NCI-H2029 (cell line): ENCODE results near the gene WASF2.
"Not testable (repeated sequence)": the region's sequence is repeated elsewhere in the genome, so short reads cannot be mapped to it uniquely, and the experiment has no call there.

Experiments
- DNase-seq: peaks from one replicate; lab custom pipeline; 2025; lab: John Stamatoyannopoulos, UW

Gene WASF2

GRCh38 chr1:27397749-27398148 is 92.2 kb downstream of the WASF2 start:
- DNase-seq: no peak

- no peak for DNase-seq
These were observed 92.9 kb downstream of the WASF2 start for GRCh38 chr1:27397110-27397509.

DNA sequence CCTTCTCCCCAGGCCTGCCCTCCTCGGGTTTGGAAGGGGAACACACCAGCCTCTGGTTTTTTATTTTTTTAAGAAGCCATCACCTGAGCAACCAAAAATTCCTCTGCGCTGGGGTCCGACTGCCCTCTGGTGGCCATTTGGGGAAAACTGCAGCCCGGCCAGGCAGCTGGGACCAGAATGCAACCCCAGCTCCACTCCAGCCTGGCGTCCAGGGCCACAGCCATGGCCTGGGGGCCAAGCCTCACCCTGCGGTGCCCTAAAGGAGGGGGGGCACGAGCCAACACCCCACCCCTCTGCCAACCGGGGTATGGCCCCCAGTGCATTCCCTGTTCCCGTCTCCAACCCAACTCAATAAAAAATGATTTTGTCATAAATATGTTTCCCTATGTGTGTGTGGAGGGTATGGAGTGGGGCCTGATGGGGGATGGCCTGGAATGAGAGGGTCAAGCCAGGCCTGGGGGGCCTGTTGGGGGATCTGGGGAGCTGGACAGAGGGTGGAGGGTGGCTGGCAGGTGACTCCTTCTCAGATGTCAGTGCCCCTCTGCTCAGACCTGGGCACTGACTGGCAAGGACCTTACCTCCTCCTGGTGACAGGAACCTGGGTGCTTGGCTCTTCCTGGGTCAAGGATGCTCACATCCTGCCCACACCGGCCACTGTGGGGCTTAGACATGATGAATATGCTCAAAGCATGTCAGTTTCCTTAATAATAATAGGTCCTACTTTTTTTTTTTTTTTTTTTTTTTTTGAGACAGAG is 94.3 kb downstream of the WASF2 start:
- peak; percentile 52 for DNase-seq

DNA sequence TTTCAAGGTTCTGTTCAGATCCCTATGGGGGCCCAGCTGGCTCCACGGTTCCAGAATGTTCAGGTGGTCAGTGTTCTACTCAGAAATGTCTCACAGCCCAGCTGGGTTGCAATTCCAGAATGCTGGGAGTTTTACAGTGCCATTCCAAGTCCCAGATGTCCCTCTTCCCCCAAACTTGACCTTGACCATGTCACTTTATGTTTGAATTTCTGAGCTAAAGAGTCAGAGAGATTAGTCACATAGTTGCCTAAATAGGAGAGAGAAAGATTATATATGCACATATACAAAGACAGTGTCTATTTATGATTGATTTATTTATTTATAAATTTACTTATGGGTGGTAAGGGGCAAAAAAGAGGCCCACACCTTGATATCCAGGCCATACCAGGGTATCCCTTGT is 95.0 kb downstream of the WASF2 start:
- no peak for DNase-seq

DNA sequence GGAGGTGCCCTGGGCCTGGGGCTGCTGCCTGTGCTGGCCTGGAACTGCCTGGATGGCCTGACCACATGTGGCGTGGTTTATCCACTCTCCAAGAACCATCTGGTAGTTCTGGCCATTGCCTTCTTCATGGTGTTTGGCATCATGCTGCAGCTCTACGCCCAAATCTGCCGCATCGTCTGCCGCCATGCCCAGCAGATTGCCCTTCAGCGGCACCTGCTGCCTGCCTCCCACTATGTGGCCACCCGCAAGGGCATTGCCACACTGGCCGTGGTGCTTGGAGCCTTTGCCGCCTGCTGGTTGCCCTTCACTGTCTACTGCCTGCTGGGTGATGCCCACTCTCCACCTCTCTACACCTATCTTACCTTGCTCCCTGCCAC is 95.7 kb downstream of the WASF2 start:
- no peak for DNase-seq

- no peak for DNase-seq
These were observed 96.2 kb downstream of the WASF2 start for GRCh38 chr1:27393641-27394281.

DNA sequence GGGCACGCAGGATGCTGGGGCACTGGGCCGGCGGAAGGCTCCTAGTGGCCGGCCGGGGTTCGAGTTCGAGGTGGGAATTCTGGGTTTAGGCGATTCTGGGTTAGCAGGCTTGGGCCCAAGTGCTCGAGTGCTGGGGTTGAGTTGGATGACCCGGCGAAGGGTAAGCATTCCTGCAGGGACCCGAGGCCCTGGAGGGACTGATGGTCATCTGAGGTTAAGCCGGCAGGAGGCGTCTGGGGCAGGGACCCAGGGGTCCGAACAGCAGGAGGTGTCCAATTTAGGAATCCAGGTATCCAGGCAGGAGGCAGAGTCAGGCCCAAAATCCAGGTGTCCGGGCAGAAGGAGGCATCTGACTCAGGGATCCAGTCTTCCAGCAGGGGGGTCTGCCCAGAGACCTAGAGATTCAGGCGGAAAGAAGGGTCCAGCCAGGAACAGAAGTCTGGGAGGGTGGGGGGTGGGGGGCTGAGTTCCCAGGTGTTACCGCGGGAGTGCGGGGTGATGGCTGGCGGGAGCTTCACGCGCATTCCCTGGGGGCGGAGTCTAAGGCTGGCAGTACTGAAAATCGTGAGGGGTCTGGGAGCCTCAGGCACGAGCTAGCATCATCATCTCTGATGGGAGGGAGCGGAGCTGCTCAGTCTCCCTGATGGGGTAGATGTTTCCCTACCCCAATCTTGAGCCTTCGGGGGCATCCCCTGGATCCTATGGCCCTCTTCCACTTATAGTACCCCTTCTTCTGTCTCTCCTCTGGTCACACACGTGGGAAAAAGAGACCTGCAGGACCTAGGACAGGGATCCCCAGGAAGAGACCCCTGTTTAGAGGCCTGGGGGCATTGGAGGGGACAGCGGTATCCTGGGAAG is 97.0 kb downstream of the WASF2 start:
- no peak for DNase-seq

GRCh38 chr1:27392096-27392777 is 97.7 kb downstream of the WASF2 start, which contains the start of gene GPR3:
Gene GPR3 (plus strand): TSS chr1:27392622. CDS start chr1:27393799, 1,177 bp downstream.
- peak; percentile 80 for DNase-seq

DNA sequence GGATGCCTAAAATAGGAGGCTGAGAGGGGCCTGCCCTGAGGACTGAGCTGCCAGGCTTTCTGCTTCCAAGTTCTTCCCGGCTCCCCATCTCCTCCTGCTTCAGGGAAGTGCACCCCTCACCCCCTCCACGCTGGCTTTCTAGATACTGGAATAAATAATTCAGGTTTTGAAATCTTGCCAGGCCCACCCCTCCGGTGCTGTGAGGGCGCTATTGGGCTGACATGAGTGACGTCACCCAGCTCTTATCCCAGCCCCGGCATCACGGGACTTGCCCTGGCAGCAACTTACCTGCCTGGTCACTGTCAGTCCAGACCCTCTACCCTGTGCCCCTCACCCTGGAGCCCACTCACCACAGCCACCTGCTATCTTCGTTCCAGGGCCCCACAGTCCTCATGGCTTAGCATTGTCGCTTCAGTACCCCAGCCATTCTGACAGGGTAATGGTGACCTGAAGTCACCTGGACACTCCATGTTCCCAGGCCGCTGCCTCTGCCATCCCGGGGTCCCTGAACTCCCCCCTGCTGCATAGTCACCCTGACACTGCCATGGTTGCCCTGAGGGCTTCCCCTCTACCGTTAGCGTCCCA is 98.4 kb downstream of the WASF2 start:
- peak; percentile 45 for DNase-seq

DNA sequence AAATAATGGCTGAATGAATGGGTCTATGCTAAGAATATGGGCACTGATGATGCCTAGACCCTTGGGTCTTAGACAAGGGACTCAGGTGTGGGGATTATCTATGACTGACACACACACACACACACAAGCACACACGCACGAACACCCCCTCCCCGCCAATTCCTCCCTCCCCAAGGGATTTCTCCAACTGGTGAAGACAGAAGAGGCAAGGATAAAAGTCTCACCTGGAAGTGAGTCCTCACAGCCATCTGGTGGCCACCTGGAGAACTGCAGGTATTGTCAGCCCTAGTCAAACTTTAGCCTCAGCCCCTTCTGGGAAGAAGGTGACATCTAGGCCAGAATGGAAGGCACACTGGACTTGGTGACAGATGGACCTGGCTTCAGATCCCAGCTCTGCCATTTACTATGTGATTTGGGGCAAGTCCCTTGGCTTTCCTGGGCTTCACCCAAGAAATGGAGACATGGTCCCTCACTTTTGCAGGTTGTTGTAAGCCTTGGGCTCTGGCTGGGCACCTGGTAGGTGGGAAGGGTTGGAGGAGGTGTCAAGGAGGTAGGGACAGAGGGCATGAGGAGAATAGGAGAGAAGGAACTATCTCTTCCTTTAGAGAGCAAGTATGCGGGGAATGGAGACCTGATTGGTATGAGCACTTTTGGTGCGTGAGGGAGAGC is 101.5 kb downstream of the WASF2 start:
- DNase-seq: peak; percentile 31

- not testable (repeated sequence) for DNase-seq
These were observed 105.2 kb downstream of the WASF2 start for GRCh38 chr1:27384797-27385196.

DNA sequence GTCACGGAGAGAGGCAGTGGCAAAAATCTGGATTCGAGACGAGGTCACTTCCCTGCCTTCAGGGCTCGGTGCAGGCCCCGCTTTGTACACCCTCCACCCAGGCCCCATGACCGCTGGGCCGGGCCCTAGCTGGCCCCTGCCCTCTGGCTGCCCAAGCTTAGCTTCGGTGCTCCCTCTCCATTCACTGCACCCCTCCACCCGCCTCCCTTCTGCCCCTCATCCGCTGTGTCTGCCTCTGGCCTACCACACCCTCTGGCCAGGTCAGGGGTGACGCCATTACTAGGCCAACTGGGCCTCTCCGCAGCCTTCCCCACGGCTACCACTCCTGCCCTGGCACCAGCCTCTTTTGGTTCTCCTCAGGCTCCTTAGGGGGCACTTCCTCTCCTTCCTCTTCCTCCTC is 106.3 kb downstream of the WASF2 start:
- DNase-seq: no peak

DNA sequence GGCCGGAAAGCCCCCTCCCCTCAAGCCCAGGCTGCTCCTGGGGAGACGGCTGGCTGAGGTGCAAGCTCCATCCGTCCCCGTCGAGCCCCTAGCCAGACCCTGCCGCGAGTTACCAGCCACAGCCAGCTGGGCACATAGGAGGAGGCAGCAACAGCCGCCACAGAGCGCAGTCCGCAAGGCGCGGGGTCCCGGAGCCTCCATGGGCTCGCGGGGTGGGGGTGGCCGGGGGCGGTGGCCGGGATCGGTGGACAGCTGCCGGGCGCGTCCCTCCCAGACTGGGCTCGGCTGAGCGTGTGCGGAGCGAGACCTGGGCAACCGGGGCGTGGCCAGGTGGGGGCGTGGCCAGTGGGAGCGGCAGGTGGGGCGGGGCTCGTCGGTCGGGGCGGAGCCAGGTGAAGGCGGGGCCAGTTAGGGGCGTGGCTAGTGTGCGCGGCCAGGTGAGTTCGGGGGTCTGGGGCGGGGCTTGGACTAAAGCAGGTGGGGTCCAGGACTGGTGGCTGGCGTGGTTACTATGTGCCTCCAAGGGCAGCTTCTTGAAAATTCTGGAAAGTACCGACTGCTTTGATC is 106.8 kb downstream of the WASF2 start, which contains the start of gene CD164L2:
CD164L2 (minus strand) TSS at position 295 of the 567 bp plus-strand sequence; CDS start at position 201, 94 bp downstream.
- peak; percentile 54 for DNase-seq

GRCh38 chr1:27381969-27382762 is 107.8 kb downstream of the WASF2 start:
- no peak for DNase-seq

DNA sequence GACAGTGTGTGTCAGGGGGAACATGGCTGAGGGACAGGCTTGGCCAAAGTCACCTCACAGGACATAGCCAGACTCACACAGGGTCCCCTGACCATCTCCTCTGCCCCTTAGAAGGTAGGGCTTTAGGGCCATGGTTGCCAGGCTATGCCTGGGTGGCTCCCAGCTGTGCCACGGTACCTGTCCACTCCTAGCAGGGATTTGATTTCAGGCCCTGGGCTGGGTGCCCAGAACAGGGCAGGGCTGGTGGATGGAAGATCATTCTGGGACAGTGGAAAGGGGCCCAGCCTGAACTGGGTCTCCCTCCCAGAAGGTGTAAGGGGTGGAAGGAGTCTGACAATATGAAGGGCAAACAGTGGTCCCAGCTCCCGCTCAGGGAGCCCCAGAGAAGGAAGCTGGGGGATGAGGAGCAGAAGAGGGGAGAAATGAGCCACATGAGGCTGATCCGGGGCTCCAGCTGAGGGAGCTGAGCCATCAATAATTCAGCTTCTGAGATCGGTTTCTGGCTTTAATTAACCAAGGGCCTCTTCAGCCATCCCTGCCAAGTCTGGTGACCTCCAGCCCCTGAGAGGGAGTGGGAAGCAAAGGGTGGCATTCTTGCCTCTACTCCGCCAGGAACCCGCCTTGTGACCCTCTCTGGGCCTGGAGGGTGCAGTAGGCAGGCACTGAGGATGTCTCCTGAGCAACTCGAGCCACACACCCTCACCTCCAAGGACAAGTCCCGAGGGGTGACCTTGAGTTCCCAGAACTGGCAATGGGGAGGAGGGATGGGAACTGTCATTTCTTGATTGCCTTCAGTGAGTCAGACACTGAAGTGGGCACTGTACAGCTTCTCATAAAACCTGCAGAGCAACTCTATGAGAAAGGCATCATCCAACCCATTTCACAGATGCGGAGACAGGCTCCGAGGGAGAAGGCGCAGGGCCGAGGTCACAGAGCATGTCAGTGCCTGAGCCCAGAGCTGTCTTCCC is 108.9 kb downstream of the WASF2 start:
- DNase-seq: no peak

- no peak for DNase-seq
These were observed 109.7 kb downstream of the WASF2 start for GRCh38 chr1:27380224-27380623.

GRCh38 chr1:27379564-27380122 is 110.3 kb downstream of the WASF2 start:
- no peak for DNase-seq

DNA sequence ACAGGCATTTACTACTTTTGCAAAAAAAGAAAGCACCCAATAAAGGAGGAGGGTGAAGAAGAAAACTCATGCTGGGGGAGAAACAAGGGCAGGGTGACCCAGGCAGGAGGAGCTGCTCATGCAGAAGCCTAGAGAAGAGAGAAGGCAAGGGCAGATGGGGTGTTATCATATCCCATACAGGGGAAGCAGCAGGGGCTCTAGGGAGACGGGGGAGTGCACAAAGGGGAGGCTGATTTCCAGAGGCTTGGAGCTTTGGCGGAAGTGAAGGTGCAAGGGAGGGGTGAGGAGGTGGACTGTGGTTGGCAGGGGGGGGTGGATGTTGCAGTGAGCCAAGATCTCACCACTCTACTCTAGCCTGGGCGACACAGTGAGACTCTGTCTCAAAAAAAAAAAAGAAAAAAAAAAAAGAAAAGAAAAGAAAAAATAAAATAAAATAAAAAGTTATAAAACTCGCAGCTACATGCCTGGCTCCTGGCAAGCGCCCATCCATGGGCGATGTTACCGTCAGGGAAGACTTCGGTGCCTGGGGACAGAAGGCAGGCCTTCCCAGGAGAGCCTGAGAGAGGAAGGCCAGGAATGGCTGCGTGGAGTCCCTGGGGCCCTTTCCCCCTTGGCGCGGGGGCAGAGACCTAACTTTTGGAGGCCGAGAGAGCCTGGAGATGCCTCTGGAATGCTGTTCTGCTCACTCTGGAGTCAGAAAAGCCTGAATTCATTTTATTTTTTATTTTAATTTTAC is 112.0 kb downstream of the WASF2 start:
- no peak for DNase-seq
